Right lobe of liver (tissue), 6 donors: ENCODE measurements around the gene CTU2. TPM values are rescaled to one million over a fixed set of nuclear protein-coding genes. Genes with fewer than 3 reads are reported as not detected.

Source experiments
- ATAC-seq, 4 donors: fragments of 200-7000 bp; cut with Tn5 transposase; one replicate each; pipeline ENCODE4 v1.9.1; 2020; ENCODE audit warnings: mild to moderate bottlenecking in 4 of 4, moderate library complexity in 4 of 4
- DNase-seq, 3 donors: peaks; one replicate each; pipeline ENCODE4 v3.0.0-alpha.2; 2020
- H3K27ac ChIP-seq, 3 donors: fragments of 200-600 bp; one replicate each; pipeline ENCODE4 v1.8.0; 2022
- H3K27me3 ChIP-seq, 2 donors: fragments of 200-600 bp; one replicate each; pipeline ENCODE4 v1.8.0; 2022
- H3K36me3 ChIP-seq, 4 donors: fragments of 200-600 bp; sonication (generic) in 1 of 4; one replicate each; pipeline versions ENCODE4 v1.5.1 to v1.8.0; 2017 to 2022; ENCODE audit warnings: control low read depth in 1 of 4
- H3K4me1 ChIP-seq, 4 donors: fragments of 200-600 bp; sonication (generic) in 1 of 4; one replicate each; pipeline versions ENCODE4 v1.5.1 to v1.8.0; 2017 to 2022; ENCODE audit warnings: control low read depth in 1 of 4
- H3K4me3 ChIP-seq, 3 donors: fragments of 200-600 bp; one replicate each; pipeline ENCODE4 v1.8.0; 2022
- H3K9me3 ChIP-seq, 4 donors: fragments of 200-600 bp; sonication (generic) in 1 of 4; one replicate each; pipeline versions ENCODE4 v1.5.1 to v1.8.0; 2017 to 2022; ENCODE audit warnings: control low read depth in 1 of 4
- POLR2A ChIP-seq: fragments of 450-650 bp; IDR thresholded peaks from one replicate; pipeline ENCODE4 v1.6.1; 2017; ENCODE audit warnings: antibody characterized with exemption, mild to moderate bottlenecking
- WGBS: methylation state at CpG from one replicate; pipeline ENCODE4 v1.1.6; 2018; ENCODE audit warnings: low coverage, low lambda C conversion rate; ENCODE audit not compliant: insufficient coverage; ENCODE audit errors: missing lambda C conversion rate; 5-methylcytosine and 5-hydroxymethylcytosine counted together
- intact Hi-C, 2 donors: fragments of 100-400 bp; cut with DNase I; formaldehyde crosslinking; loops; one replicate each; pipeline versions ENCODE4 v1.11.2 to v1.14.1; 2022
- total RNA-seq, 6 experiments: library from RNA; depleted of rRNA in 2 of 6; stranded (reverse); fragments of >200 nt in 2 of 6; fragmentation: NEBNext Ultra II Directional in 3 of 6; extraction: Animal tissue kit (Norgen Biotek cat#: 25700) in 3 of 6; gene quantifications; one replicate each; pipeline versions ENCODE4 v1.1.0 to v1.2.4, GENCODE V29; 2016 to 2023
- TF ChIP-seq, protein P1 (sequence below), 4 donors: fragments of 200-600 bp in 3 of 4; fragments of 450-650 bp in 1 of 4; IDR thresholded peaks; one replicate each; pipeline versions ENCODE4 v1.5.1 to v1.8.0; 2016 to 2022; ENCODE audit warnings: antibody characterized with exemption in 4 of 4, mild to moderate bottlenecking in 2 of 4
- donor health status: DM: no; HTN: yes; CAD: no.
- donor health status: DM: no; HTN: no; CAD: no.
- donor health status: DM: no; HTN: no; CAD: no.
- donor health status: DM: no; HTN: yes; CAD: no.
- donor health status: DM: no; HTN: yes; CAD: no.

The CTU2 gene
- total RNA-seq, 6 experiments from 2014 or later: 5.0 to 9.5 (median 8.2) TPM

DNA sequence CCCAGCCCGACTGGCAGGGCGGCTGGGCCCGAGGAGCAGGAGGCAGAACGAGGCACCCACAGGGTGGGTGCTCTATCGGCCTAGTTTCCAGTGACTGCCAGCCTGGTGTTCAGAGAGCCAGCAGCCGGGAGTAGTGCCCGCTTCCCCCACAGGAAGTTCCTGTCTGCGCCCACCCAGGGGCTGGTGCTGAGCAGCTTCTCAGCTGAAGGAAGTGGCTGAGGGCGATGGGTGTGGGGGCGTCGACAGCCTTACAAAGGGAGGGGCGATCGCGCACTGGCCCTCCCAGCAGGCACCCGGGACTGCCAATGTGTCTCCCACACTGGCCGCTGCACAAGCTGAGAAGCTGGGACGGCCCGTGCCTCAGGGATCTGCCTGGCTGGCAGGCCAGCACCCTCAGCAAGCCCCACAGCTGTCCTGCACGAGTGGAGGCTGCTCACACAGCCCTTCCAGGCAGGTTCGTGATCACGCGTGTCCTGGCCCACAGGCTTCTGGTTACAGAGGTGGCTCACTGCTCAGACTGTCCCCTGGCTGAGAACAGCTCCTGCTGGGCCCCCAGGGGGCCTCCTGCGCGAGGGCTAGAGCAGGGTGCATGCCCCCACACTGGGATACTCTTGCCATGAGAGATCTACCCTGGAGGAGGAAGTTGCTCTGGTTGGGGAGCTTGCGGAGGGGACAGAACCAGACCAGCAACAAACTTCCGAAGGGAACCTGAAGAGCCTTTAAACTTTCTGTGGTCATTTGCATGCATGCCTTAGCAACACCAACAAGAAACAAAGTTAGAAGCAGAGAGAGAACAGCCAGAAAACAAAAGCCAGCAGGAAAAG, 2.6 kb upstream of the CTU2 start:
- 58% methylated on average over 9 of the region's 26 CpGs for WGBS
- H3K4me3 ChIP-seq: peak overlapping the region in 2 of 3 donors; percentile 9 to 10
- intact Hi-C loops: no loop called here
- DNase-seq (peak in 2 of 3 donors; percentile 61 to 77), ATAC-seq (peak; percentile 3 to 28 (median 17))
- peaks cover 0 to 4% (median 0%) of the 10 kb centered on the region in 4 donors for H3K36me3 ChIP-seq
- no peaks in the 10 kb centered on the region for H3K9me3 ChIP-seq
- TF ChIP-seq POLR2A: peak; percentile 24
- TF ChIP-seq, protein P1, sequence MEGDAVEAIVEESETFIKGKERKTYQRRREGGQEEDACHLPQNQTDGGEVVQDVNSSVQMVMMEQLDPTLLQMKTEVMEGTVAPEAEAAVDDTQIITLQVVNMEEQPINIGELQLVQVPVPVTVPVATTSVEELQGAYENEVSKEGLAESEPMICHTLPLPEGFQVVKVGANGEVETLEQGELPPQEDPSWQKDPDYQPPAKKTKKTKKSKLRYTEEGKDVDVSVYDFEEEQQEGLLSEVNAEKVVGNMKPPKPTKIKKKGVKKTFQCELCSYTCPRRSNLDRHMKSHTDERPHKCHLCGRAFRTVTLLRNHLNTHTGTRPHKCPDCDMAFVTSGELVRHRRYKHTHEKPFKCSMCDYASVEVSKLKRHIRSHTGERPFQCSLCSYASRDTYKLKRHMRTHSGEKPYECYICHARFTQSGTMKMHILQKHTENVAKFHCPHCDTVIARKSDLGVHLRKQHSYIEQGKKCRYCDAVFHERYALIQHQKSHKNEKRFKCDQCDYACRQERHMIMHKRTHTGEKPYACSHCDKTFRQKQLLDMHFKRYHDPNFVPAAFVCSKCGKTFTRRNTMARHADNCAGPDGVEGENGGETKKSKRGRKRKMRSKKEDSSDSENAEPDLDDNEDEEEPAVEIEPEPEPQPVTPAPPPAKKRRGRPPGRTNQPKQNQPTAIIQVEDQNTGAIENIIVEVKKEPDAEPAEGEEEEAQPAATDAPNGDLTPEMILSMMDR (IDR thresholded peaks at IDR 0.05): no peak
- no peaks in the 10 kb centered on the region for H3K27me3 ChIP-seq
- H3K27ac ChIP-seq: peak overlapping the region; percentile 58 to 82 (median 75)
- H3K4me1 ChIP-seq: peaks cover 0 to 21% (median 6%) of the 10 kb centered on the region in 4 donors

DNA sequence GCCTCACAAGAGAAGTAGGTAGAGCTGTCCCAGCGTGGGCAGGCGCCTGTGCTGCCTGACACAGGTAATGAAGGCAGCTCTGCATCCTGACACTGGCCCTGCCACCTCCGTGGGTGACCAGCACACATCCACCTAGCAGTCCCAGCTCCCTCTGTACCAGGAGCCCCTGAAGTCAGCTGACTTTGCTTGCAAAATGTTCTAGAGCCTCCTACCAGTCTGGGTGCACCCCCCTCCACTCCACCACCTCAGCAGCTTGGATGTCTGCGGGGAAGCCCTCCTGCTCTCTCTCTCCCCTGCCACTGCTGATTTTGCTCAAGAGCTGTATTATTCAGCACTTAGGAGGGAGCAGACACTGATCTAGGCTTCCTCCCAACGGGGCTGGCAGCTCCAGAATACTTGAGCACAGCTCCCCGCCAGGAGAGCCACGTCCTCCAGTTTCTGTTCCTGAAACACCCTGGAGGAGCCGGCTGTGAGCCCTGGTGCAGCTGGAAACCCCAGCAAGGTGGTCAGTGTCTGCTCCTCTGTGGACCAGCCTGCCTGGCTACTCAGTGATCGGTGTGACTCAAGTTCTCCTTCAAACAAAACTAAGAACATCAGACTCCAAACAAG, 1.1 kb upstream of the CTU2 start:
- peak overlapping the region; percentile 100 for H3K4me3 ChIP-seq
- ATAC-seq (peak in 1 of 4 donors; percentile 3), DNase-seq (no peak)
- peaks cover 0 to 21% (median 6%) of the 10 kb centered on the region in 4 donors for H3K4me1 ChIP-seq
- intact Hi-C loops: no loop called here
- H3K27me3 ChIP-seq: no peaks in the 10 kb centered on the region
- H3K27ac ChIP-seq: peak overlapping the region; percentile 46 to 82 (median 75)
- H3K9me3 ChIP-seq: no peaks in the 10 kb centered on the region
- no peak for TF ChIP-seq POLR2A
- TF ChIP-seq, protein P1 (IDR thresholded peaks at IDR 0.05): no peak
- WGBS: 7% methylated on average over 3 of the region's 9 CpGs
- no peaks in the 10 kb centered on the region for H3K36me3 ChIP-seq

DNA sequence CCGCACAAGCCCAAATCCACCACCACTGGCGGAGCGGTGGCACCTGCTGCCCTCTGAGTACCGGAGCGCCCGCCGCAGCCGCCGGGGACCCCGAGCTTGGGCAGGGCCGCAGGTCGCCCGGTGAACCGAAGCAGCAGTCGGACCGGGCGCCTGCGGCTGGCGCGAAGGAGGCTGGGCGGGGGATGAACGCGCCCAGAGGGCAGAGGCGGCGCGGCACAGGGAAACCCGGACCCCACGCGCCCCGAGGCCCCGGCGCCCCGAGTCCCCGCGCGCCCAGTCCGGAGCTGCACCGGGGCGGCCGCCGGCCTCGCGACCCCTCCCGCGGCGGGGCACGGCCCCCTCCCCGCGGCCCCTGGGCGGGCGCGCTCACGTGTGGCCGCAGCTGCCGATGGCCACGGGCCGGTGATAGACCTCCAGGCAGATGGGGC, 488 bp upstream of the CTU2 start:
- H3K9me3 ChIP-seq: no peaks in the 10 kb centered on the region
- H3K36me3 ChIP-seq: no peaks in the 10 kb centered on the region
- H3K27ac ChIP-seq: peak overlapping the region; percentile 53 to 82 (median 75)
- WGBS: no CpG with 5 or more reads among the region's 57 CpGs
- peaks cover 0 to 21% (median 6%) of the 10 kb centered on the region in 4 donors for H3K4me1 ChIP-seq
- intact Hi-C loops: no loop called here
- peak overlapping the region; percentile 100 for H3K4me3 ChIP-seq
- ATAC-seq: peak in 3 of 4 donors; percentile 1 to 6 (median 2)
- no peaks in the 10 kb centered on the region for H3K27me3 ChIP-seq
- no peak for TF ChIP-seq POLR2A
- TF ChIP-seq, protein P1 (IDR thresholded peaks at IDR 0.05): no peak
- no peak for DNase-seq

DNA sequence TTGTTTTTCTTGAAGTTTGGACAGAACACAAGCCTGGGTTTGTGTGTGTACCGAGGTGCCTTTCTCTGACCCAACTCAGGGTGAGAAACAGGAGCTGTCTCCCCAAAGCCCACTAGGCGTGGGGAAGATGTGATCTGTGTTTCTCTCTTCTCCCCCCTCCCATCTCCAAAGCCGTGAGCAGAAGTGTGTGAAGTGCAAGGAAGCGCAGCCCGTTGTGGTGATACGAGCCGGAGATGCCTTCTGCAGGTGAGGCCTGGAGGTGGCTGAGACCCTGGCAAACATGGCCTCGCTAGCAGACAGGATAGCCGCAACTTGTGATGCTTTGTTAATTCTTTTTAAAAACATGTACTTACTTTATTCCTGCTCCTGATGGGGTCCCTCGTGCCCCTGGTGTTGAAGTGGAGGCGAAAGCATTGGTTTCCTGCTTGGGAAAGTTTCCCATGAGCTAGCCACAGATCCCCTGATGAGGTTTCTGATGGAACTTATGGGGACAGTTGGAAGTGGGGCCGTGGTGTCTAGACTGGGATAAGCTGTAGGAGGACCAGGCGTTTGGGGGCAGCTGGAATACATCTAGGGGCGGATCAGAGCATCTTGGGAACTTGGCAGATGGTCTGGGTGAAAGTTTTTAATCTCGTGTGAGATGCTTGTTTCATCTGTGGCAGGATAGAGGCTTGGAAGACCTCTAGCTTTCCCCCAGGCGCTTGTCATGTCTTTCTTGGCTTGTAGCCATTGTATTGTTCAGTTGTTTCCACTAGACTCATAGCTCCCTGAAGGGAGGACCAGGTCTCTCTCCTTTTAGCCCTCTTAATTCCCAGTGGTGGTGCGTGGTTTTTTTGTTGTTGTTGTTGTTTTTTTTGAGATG, 893 bp downstream of the CTU2 start:
- ATAC-seq (no peak), DNase-seq (no peak)
- intact Hi-C loops: no loop called here
- Histone ChIP-seq H3K27ac (peak overlapping the region in 1 of 3 donors; percentile 82), H3K4me3 (peak overlapping the region; percentile 100), H3K4me1 (peaks cover 0 to 17% (median 6%) of the 10 kb centered on the region in 4 donors), H3K9me3 (no peaks in the 10 kb centered on the region), H3K36me3 (no peaks in the 10 kb centered on the region), H3K27me3 (no peaks in the 10 kb centered on the region)
- TF ChIP-seq, protein P1 (IDR thresholded peaks at IDR 0.05): no peak
- no peak for TF ChIP-seq POLR2A
- WGBS: 29% methylated on average over 11 of the region's 17 CpGs
